Measurements from ENCODE around the gene ZNF584.
A peak's percentile ranks its signal among the peaks of the same experiment; 100 is the strongest.

ZNF584 gene

GRCh38 chr19:58466760-58467589, 58.5 kb downstream of the ZNF584 start, which contains the start of gene ZNF324:
TSS of gene ZNF324 (plus strand) at chr19:58467080. CDS start at chr19:58469186, 2,106 bp downstream.
- no peak for TF ChIP-seq CTCF (IDR thresholded peaks at IDR 0.05; ENCODE audit: low read depth, low read length)
- peak within 1 kb of the TSS; percentile 87 for H3K4me3 ChIP-seq (ENCODE audit: low read depth, low read length)

Measured in WI38 (cell line).